KOPT-K1 (cell line): ENCODE results near the gene HBG2.

Source experiments
- H3K27ac ChIP-seq: fragments of 200-600 bp; sonication (generic); 2 replicates; pipeline ENCODE4 v1.5.1; 2016; ENCODE audit warnings: antibody characterized with exemption, mild to moderate bottlenecking, low read depth, low read length; ENCODE audit not compliant: poor library complexity, severe bottlenecking
- H3K36me3 ChIP-seq: fragments of 200-600 bp; sonication (generic); 2 replicates; pipeline ENCODE4 v1.5.1; 2017; ENCODE audit warnings: antibody characterized with exemption, mild to moderate bottlenecking, low read length, moderate library complexity; ENCODE audit not compliant: insufficient read depth
- H3K9me3 ChIP-seq: fragments of 200-600 bp; sonication (generic); 2 replicates; pipeline ENCODE4 v1.5.1; 2017; ENCODE audit warnings: antibody characterized with exemption, low read length, mild to moderate bottlenecking; ENCODE audit not compliant: insufficient read depth, poor library complexity, severe bottlenecking

Gene HBG2

DNA sequence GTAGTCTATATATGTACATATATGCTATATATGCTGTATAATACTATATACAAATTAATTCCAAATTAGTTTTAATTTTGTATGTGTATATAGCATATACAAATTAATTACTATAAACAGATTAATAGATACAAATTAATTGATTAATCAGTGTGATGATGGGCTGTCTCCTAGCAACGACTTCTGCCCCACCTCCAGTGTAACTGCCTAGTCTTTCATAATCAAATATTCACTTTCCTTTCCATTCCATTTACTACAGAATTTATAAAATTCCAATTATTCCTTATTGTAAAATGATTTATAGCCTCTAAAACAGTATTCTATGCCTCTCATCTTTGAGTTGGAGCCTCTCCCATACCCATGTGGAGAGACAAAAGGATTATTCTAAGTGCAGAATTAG lies 21.3 kb downstream of the HBG2 start:
- Histone ChIP-seq H3K36me3 (no peaks in the 10 kb centered on the region), H3K9me3 (no peaks in the 10 kb centered on the region), H3K27ac (no peak overlapping the region)

DNA sequence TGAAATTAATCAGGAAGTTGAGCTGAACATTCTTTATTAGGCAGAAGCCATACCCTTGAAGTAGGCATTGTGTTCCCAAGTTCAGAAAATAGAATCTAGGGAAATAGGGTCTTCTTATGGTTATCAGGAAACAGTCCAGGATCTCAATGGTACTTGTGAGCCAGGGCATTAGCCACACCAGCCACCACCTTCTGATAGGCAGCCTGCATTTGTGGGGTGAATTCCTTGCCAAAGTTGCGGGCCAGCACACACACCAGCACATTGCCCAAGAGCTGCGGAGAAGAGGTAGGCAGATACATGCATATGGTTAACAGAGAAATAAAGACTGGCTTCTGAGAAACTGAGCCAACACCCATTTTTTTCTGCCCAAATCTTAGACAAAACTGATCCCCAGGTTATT lies 21.8 kb downstream of the HBG2 start:
- Histone ChIP-seq H3K36me3 (no peaks in the 10 kb centered on the region), H3K9me3 (no peaks in the 10 kb centered on the region), H3K27ac (no peak overlapping the region)

DNA sequence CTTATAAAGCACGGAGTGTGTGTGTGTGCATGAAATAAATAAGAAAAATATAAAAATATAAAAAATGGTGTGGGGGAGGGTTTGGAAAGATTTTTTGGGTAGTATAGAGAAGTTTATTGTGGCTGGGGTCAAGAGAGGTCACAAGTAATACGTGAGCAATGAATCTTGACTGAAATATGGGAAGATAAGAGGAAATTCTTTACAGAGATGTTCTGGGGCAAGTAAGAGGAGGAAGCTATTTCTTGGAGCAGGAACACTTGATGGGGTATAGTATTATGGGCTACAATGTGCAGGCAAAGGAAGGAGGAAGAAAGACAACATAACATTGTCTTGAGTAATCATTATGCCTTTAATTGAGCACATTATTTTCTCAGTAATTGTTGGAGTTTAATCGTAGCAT lies 22.4 kb downstream of the HBG2 start:
- Histone ChIP-seq H3K9me3 (no peaks in the 10 kb centered on the region), H3K27ac (no peak overlapping the region), H3K36me3 (no peaks in the 10 kb centered on the region)

DNA sequence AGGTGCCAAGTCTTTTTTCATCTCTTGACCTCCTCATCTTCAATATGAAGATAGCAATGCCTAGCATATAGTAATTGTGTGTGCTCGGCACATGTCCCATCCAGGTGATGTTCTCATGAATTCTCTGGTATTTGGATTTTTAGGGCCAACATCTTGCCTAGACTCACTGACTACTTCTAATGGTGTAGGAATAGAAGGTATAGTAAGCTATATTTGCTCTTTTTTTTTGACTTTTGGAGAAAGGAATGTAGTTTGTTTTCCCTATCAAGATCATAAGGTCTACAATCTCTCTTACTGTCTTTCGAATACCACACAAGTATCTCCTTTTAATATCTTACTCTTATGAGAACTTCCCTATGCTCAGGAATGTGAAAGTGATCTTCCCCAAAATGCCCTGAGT lies 23.5 kb downstream of the HBG2 start:
- H3K36me3 ChIP-seq: no peaks in the 10 kb centered on the region
- no peaks in the 10 kb centered on the region for H3K9me3 ChIP-seq
- no peak overlapping the region for H3K27ac ChIP-seq

GRCh38 chr11:5230266-5230665 lies 24.3 kb downstream of the HBG2 start:
- no peaks in the 10 kb centered on the region for H3K9me3 ChIP-seq
- no peak overlapping the region for H3K27ac ChIP-seq
- no peaks in the 10 kb centered on the region for H3K36me3 ChIP-seq

DNA sequence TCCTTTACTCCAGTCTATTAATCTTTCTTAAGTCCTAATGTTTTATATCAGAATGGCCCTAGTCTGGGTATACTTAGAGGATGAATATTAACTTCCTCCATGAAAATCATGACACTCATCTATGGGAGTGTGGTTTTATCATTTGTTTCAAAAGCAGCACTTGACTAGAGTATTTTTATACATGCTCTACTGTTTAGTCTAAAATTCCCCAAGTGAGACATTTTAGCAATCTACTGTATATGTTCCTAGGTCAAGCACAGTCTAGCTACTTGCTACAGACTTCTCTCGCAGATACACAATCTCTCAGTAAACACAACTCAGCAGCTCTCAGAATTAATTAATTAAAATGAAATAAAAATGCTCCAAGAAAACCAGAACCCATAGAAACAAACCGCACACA lies 24.8 kb downstream of the HBG2 start:
- Histone ChIP-seq H3K36me3 (no peaks in the 10 kb centered on the region), H3K9me3 (no peaks in the 10 kb centered on the region), H3K27ac (no peak overlapping the region)

GRCh38 chr11:5229356-5229755 lies 25.2 kb downstream of the HBG2 start:
- Histone ChIP-seq H3K36me3 (no peaks in the 10 kb centered on the region), H3K27ac (no peak overlapping the region)

DNA sequence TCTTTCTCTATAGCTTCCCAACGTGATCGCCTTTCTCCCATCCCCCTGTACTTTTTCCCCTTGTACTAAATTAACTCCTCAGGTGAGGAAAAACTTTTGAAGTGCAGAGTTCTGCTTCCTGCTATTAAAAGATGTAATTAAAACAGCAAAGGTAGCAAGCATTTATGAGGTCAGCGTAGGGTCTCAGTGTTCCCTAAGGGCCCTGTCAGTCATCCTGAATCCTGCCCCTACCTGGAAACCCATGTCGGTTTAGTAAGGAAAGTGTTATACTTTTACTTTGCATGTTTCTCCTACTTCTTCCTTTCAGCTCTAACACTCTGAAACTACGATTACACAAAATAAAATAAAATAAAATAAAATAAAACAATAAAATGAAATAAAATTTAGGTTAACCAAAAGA lies 26.5 kb downstream of the HBG2 start:
- Histone ChIP-seq H3K36me3 (no peaks in the 10 kb centered on the region), H3K27ac (no peak overlapping the region), H3K9me3 (no peaks in the 10 kb centered on the region)

More at GRCh38 chr11:5229356-5229755, 25.2 kb downstream of the HBG2 start:
- H3K9me3 ChIP-seq: no peaks in the 10 kb centered on the region

- H3K36me3 ChIP-seq: no peaks in the 10 kb centered on the region
- no peaks in the 10 kb centered on the region for H3K9me3 ChIP-seq
- H3K27ac ChIP-seq: no peak overlapping the region
These were observed 26.9 kb downstream of the HBG2 start for GRCh38 chr11:5227681-5228080.

- Histone ChIP-seq H3K27ac (no peak within 1 kb of the TSS), H3K36me3 (no peaks in the 10 kb centered on the region), H3K9me3 (no peaks in the 10 kb centered on the region)
These were observed 27.8 kb downstream of the HBG2 start, which contains the start of gene HBB for GRCh38 chr11:5226732-5227310. Gene HBB, minus strand, starts transcription at chr11:5227071. Its CDS starts 50 bp downstream, at chr11:5227021.

DNA sequence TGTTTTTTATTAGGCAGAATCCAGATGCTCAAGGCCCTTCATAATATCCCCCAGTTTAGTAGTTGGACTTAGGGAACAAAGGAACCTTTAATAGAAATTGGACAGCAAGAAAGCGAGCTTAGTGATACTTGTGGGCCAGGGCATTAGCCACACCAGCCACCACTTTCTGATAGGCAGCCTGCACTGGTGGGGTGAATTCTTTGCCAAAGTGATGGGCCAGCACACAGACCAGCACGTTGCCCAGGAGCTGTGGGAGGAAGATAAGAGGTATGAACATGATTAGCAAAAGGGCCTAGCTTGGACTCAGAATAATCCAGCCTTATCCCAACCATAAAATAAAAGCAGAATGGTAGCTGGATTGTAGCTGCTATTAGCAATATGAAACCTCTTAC lies 29.1 kb downstream of the HBG2 start:
- H3K27ac ChIP-seq: no peak overlapping the region
- H3K36me3 ChIP-seq: no peaks in the 10 kb centered on the region
- H3K9me3 ChIP-seq: no peaks in the 10 kb centered on the region

- no peak overlapping the region for H3K27ac ChIP-seq
- H3K36me3 ChIP-seq: no peaks in the 10 kb centered on the region
- H3K9me3 ChIP-seq: no peaks in the 10 kb centered on the region
These were observed 29.8 kb downstream of the HBG2 start for GRCh38 chr11:5224538-5225479.

DNA sequence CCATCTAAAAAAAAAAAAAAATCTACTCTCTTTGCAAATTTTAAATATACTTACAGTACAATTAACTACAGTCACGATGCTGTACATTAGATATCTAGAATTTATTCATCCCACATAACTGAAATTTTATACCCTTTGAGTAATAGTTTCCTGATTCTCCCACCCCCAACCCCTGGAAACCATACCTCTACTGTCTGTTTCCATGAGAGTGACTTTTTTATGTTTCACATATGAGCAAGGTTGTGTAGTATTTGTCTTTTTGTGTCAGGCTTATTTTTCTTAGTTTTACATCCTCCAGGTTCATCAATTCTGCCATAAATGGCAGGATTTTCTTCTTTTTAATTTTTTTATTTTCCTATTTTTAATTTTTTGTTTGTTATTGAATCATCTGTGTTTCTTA lies 30.9 kb downstream of the HBG2 start:
- Histone ChIP-seq H3K36me3 (no peaks in the 10 kb centered on the region), H3K27ac (no peak overlapping the region), H3K9me3 (no peaks in the 10 kb centered on the region)

GRCh38 chr11:5223146-5223545 lies 31.4 kb downstream of the HBG2 start:
- H3K9me3 ChIP-seq: no peaks in the 10 kb centered on the region
- H3K36me3 ChIP-seq: no peaks in the 10 kb centered on the region
- H3K27ac ChIP-seq: no peak overlapping the region

DNA sequence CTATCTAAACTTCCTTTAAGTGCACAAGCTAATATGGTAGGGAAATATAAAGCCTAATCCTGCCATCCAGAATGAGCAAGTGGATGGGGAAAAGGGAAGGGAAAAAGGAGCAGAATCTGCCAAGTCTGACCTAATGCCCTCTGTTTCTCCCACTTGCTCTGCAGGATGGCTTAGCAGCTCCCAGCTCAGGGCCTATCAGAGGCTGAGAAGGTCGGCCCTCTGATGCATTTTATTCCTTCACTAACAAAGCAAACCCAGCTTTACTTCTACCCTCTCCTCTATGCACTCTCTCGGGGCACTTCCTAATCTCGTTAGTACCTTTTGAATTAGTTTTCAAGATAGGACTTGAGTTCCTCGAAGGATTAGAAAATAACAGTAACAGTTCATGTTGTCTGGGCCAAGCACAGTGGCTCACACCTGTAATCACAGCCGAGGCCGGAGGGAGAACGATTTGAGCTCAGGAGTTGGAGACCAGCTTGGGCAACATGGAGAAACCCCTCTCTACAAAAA lies 44.1 kb downstream of the HBG2 start:
- Histone ChIP-seq H3K27ac (no peak overlapping the region), H3K9me3 (no peaks in the 10 kb centered on the region), H3K36me3 (no peaks in the 10 kb centered on the region)
